Omental fat pad (tissue), 4 donors: ENCODE results near the gene MXD1. TPM values are rescaled to one million over a fixed set of nuclear protein-coding genes. Genes with fewer than 3 reads are reported as not detected.
A peak's percentile ranks its signal among the peaks of the same experiment; 100 is the strongest.

Experiments used
- ATAC-seq: fragments of 150-250 bp; one replicate; pipeline ENCODE4 v1.9.1; 2016; ENCODE audit warnings: mild to moderate bottlenecking, moderate library complexity; ENCODE audit not compliant: low FRiP score
- DNase-seq: peaks from one replicate; pipeline ENCODE4 v3.0.0-alpha.2; 2019; ENCODE audit warnings: low spot score
- total RNA-seq, 4 donors: library from RNA; depleted of rRNA; stranded (reverse); fragments of >200 nt; gene quantifications; one replicate each; pipeline ENCODE4 v1.1.0, GENCODE V29; 2016
- TF ChIP-seq, protein P1 (sequence below), 3 donors: fragments of 450-650 bp; IDR thresholded peaks; one replicate each; pipeline ENCODE4 v1.5.1; 2016 to 2017; ENCODE audit warnings: antibody characterized with exemption in 3 of 3, mild to moderate bottlenecking in 3 of 3, moderate library complexity in 2 of 3

MXD1 gene
- total RNA-seq, 4 donors from 2014 or later: 13.0 to 34.4 (median 22.4) TPM

DNA sequence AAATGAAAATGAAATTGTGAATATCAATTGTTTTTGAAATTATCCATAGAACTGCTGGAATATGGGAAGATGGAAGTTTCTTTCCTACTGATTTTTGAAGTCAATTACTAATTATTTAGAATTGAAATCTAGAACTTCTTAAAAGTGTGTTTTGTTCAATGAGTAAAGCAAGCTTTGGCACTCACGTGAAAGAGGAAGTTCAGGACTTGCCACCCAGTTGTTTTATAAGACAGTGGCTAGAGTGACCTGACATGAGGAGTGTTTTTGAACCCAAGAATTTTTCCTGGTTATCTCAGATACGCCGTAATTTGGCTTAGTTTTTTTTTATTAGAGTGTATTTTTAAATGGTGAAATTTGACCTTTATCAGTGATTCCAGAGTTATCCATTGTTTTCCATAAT, 3.5 kb downstream of the MXD1 start:
- TF ChIP-seq, protein P1, sequence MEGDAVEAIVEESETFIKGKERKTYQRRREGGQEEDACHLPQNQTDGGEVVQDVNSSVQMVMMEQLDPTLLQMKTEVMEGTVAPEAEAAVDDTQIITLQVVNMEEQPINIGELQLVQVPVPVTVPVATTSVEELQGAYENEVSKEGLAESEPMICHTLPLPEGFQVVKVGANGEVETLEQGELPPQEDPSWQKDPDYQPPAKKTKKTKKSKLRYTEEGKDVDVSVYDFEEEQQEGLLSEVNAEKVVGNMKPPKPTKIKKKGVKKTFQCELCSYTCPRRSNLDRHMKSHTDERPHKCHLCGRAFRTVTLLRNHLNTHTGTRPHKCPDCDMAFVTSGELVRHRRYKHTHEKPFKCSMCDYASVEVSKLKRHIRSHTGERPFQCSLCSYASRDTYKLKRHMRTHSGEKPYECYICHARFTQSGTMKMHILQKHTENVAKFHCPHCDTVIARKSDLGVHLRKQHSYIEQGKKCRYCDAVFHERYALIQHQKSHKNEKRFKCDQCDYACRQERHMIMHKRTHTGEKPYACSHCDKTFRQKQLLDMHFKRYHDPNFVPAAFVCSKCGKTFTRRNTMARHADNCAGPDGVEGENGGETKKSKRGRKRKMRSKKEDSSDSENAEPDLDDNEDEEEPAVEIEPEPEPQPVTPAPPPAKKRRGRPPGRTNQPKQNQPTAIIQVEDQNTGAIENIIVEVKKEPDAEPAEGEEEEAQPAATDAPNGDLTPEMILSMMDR (IDR thresholded peaks at IDR 0.05): no peak

DNA sequence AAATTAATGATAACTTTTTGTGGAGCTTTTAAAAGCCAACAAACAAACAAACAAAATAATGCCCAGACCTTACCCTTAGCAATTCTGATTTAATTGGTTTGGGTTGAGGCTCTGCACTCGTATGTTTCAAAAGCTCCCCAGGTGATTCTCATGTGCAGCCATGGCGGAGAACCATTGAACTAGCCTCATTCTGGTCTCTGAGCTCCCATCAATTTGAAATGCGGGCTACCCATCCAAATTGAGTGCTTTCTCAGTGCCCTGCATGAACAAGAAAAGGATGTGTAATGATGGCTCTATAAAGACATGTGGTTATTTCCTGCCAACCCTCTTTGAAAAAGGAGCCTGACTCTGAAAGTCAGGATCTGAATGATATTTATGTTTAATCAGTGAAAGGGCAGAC, 8.2 kb downstream of the MXD1 start:
- ATAC-seq (no peak), DNase-seq (no peak)
- TF ChIP-seq, protein P1 (IDR thresholded peaks at IDR 0.05): no peak

More for the DNA sequence above, 3.5 kb downstream of the MXD1 start:
- DNase-seq: no peak
- no peak for ATAC-seq

DNA sequence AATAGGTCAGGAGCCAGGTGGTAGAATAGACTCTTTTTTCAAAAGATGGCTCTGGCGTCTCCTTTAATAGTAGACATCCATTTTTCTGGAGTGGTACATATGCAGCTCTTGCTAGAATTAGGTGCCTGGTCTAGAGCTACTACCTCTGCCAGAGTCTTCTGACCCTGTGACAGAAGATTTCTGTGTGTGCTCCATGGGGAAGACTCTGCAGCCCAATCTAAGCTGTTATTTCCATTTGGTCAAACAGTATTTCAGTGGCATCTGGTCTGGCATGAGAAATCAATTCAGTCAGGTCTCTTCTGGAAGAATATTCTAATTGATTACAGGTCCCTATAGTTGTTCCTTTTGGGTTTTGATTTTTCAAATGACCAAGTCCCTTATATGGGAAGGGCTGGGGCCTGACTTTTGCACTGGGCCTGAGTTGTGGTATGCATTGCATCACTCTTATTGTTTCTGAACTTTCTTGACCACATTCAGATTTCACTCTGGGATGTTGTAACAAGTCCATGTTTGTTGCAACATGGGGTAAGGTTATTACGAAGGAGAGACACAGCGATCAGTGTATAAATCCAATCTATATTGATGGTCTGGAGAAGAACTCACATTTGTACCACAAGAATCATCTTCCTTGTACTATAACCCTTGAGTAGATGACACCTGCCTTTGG, 12.1 kb downstream of the MXD1 start:
- ATAC-seq: peak; percentile 37
- no peak for DNase-seq
- TF ChIP-seq, protein P1 (IDR thresholded peaks at IDR 0.05): no peak

DNA sequence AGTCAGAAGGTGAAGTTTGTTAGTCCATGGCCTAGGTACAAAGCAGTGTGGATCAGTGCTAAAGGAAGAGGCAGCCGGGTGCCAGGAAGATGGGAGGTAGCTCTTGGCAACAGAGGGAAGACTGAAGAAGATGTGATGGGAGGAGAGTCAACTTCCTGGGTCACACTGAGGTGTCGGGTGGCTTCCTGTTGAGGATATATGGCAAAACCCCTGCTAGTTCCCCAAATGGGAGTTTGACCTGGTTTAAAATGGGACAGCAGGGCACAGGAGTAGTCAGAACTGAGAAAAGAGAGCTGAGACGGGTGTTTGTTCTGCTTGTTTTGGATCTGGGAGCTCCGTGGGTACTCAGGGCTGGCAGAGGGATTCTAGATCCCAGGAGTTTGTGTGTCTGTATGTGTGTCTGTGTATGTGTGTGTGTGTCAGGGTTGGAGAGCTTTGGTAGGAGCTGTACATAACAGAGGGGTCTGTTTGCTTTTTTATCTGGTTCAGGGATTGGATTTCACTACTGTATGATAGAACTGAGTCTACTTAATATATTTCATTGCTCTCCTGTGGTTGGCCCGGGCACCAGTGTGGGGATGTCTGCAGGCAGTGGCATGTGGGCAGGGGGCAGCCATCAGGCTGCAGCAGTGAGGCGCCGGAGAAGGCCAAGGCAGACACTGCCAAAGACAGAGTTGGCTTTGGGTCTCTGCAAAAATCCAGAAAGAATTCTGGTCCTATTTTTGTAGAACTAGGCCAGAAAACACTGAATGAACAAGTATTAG, 17.1 kb downstream of the MXD1 start:
- TF ChIP-seq, protein P1 (IDR thresholded peaks at IDR 0.05): no peak
- ATAC-seq: no peak
- no peak for DNase-seq

DNA sequence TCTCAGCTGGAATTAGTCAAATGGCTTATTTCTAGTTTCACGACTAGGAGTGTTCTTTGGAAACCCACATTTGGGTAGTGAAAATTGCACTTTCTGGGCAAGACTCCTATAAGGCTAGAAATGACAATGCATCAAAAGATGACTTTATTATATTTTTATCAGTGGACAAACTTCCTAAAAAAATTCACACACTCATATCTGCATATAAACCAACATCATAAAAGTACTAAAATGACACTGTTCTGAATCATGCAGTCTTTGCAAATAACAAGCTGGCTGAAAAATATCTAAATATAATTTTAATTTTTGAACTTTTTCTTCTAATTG, 17.6 kb downstream of the MXD1 start:
- TF ChIP-seq, protein P1 (IDR thresholded peaks at IDR 0.05): no peak
- ATAC-seq (no peak), DNase-seq (no peak)

DNA sequence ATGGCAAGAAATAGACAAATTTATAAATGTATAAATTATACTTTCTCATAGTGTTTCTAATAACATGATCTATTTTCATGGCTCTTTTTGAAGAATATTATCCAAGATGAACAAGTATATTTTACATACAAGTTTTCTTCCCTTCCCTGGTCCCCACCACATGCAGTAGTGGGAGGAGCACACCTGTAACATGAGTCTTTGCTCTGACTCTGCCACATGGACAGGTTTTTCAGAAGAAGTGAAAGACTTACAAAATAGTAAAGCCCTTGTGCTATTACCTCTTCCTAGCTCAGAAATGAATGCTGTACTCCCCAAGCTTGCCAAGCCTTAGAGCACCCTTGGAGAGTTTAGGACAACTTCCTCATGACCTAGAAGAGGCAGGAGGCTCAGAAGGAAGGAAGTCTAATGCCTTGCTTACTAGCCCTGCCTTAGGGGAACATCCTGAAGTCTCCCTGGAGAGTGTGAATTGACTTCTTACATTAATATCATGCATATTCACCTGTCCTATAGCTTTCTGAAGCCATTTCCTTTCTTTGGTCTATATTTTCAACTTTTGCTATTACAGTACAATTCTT, 18.4 kb downstream of the MXD1 start:
- no peak for ATAC-seq
- TF ChIP-seq, protein P1 (IDR thresholded peaks at IDR 0.05): no peak

More for the DNA sequence above, 18.4 kb downstream of the MXD1 start:
- DNase-seq: no peak
